ENCODE measurements around the gene CNTN1.

CNTN1 gene

GRCh38 chr12:40986001-40986400 lies 293.8 kb downstream of the CNTN1 start:
- no peaks in the 10 kb centered on the region for H3K4me1 ChIP-seq
- no peak for TF ChIP-seq CTCF (IDR thresholded peaks at IDR 0.05; ENCODE audit: low read depth, low read length)

GRCh38 chr12:40988355-40988754 lies 296.1 kb downstream of the CNTN1 start:
- no peak for TF ChIP-seq CTCF (IDR thresholded peaks at IDR 0.05; ENCODE audit: low read depth, low read length)

More at GRCh38 chr12:40986001-40986400, 293.8 kb downstream of the CNTN1 start:
- no peak overlapping the region for H3K4me3 ChIP-seq (ENCODE audit: low read depth, low read length)
- no peaks in the 10 kb centered on the region for H3K27me3 ChIP-seq
- no peaks in the 10 kb centered on the region for H3K36me3 ChIP-seq
- H3K9me3 ChIP-seq = no peaks in the 10 kb centered on the region
- DNase-seq = no peak

GRCh38 chr12:40988824-40989223 lies 296.6 kb downstream of the CNTN1 start:
- no peaks in the 10 kb centered on the region for H3K4me1 ChIP-seq
- H3K4me3 ChIP-seq (ENCODE audit: low read depth, low read length) = no peak overlapping the region
- H3K36me3 ChIP-seq = no peaks in the 10 kb centered on the region
- DNase-seq = no peak
- H3K27me3 ChIP-seq = no peaks in the 10 kb centered on the region
- no peak for TF ChIP-seq CTCF (IDR thresholded peaks at IDR 0.05; ENCODE audit: low read depth, low read length)
- no peaks in the 10 kb centered on the region for H3K9me3 ChIP-seq

More at GRCh38 chr12:40988355-40988754, 296.1 kb downstream of the CNTN1 start:
- Histone ChIP-seq H3K27me3 (no peaks in the 10 kb centered on the region), H3K36me3 (no peaks in the 10 kb centered on the region), H3K4me3 (ENCODE audit: low read depth, low read length) (no peak overlapping the region), H3K9me3 (no peaks in the 10 kb centered on the region), H3K4me1 (no peaks in the 10 kb centered on the region)
- DNase-seq = no peak

- H3K4me3 ChIP-seq (ENCODE audit: low read depth, low read length) = no peak overlapping the region
- H3K27me3 ChIP-seq = no peaks in the 10 kb centered on the region
- no peaks in the 10 kb centered on the region for H3K36me3 ChIP-seq
- TF ChIP-seq CTCF (IDR thresholded peaks at IDR 0.05; ENCODE audit: low read depth, low read length) = no peak
- no peaks in the 10 kb centered on the region for H3K4me1 ChIP-seq
- DNase-seq = no peak
- no peaks in the 10 kb centered on the region for H3K9me3 ChIP-seq
Measured at GRCh38 chr12:40989785-40990184, 297.5 kb downstream of the CNTN1 start.

- Histone ChIP-seq H3K27me3 (no peaks in the 10 kb centered on the region), H3K4me3 (ENCODE audit: low read depth, low read length) (no peak overlapping the region), H3K9me3 (no peaks in the 10 kb centered on the region), H3K36me3 (no peaks in the 10 kb centered on the region), H3K4me1 (no peaks in the 10 kb centered on the region)
- DNase-seq = no peak
- TF ChIP-seq CTCF (IDR thresholded peaks at IDR 0.05; ENCODE audit: low read depth, low read length) = no peak
Measured at GRCh38 chr12:40992158-40992557, 299.9 kb downstream of the CNTN1 start.

- no peak overlapping the region for H3K4me3 ChIP-seq (ENCODE audit: low read depth, low read length)
- no peaks in the 10 kb centered on the region for H3K36me3 ChIP-seq
- no peaks in the 10 kb centered on the region for H3K9me3 ChIP-seq
- TF ChIP-seq CTCF (IDR thresholded peaks at IDR 0.05; ENCODE audit: low read depth, low read length) = no peak
- DNase-seq = no peak
- H3K27me3 ChIP-seq = no peaks in the 10 kb centered on the region
- H3K4me1 ChIP-seq = no peaks in the 10 kb centered on the region
Measured at GRCh38 chr12:40992674-40993073, 300.4 kb downstream of the CNTN1 start.
